ENCODE results near the gene SMAD2. TPM values are rescaled to one million over a fixed set of nuclear protein-coding genes. Genes with fewer than 3 reads are reported as not detected.
A peak's percentile ranks its signal among the peaks of the same experiment; 100 is the strongest.

Gene SMAD2
- total RNA-seq, 1 experiment from 2014 or later, result 121 TPM

- Histone ChIP-seq H3K79me2 (ENCODE audit: insufficient read depth, low read length) (peaks cover 6% of the 10 kb centered on the region; the same call in 1 of the 2 replicates), H2BK12ac (ENCODE audit: insufficient read length, low read depth, low read length) (no peak overlapping the region), H2BK20ac (ENCODE audit: low read depth, low read length, poor library complexity, severe bottlenecking) (no peak overlapping the region)
These were observed 34.8 kb downstream of the SMAD2 start for GRCh38 chr18:47895565-47896250.

More at GRCh38 chr18:47895565-47896250, 34.8 kb downstream of the SMAD2 start:
- Histone ChIP-seq H3K9ac (ENCODE audit: extremely low read depth, insufficient read length, low read length) (no peak overlapping the region), H3K4ac (ENCODE audit: low read depth, low read length) (no peak overlapping the region), H2BK120ac (ENCODE audit: low read depth, low read length, poor library complexity, severe bottlenecking) (no peak overlapping the region), H4K5ac (ENCODE audit: insufficient read length, low read depth, low read length) (no peak overlapping the region), H3K56ac (ENCODE audit: insufficient read length, low read depth, low read length) (no peak overlapping the region), H3K27ac (ENCODE audit: insufficient read length, low read depth, low read length) (no peak overlapping the region), H3K4me1 (ENCODE audit: insufficient read depth, low read length) (no peaks in the 10 kb centered on the region; the same call in none of the 2 replicates), H2BK5ac (ENCODE audit: insufficient read length, low read length) (no peak overlapping the region), H3K79me1 (ENCODE audit: insufficient read depth, low read depth, low read length, poor library complexity, severe bottlenecking) (peaks cover 7% of the 10 kb centered on the region), H4K8ac (replicated peaks; ENCODE audit: insufficient read length, low read depth, low read length) (no peak overlapping the region), H3K18ac (ENCODE audit: insufficient read length, low read depth, low read length) (no peak overlapping the region), H2AK5ac (ENCODE audit: insufficient read length, low read length) (no peak overlapping the region), H3K14ac (ENCODE audit: insufficient read depth, low read length) (no peak overlapping the region), H3K27me3 (ENCODE audit: insufficient read depth, low read length) (no peaks in the 10 kb centered on the region), H3T11ph (ENCODE audit: low read length) (no peak overlapping the region), H4K20me1 (ENCODE audit: control insufficient read depth, insufficient read depth, insufficient read length) (no peaks in the 10 kb centered on the region), H3K23ac (ENCODE audit: insufficient read length, low read depth, low read length) (no peak overlapping the region), H3K4me2 (ENCODE audit: insufficient read depth, insufficient read length, low read length) (no peak overlapping the region), H3K23me2 (ENCODE audit: insufficient read length, low read depth, low read length, poor library complexity, severe bottlenecking) (no peaks in the 10 kb centered on the region), H2BK15ac (ENCODE audit: low read depth, low read length) (no peak overlapping the region), H3K9me3 (ENCODE audit: control insufficient read depth, low read depth, low read length) (no peaks in the 10 kb centered on the region), H4K91ac (ENCODE audit: insufficient read length, low read depth, low read length) (no peak overlapping the region), H2AFZ (ENCODE audit: low read length) (no peak overlapping the region)
- Mint-ChIP-seq H3K27ac (peak overlapping the region in 1 of 3 experiments; percentile 25; a peak in 1 of 7 replicates), H3K27me3 (ENCODE audit: low read depth) (no peaks in the 10 kb centered on the region), H3K4me3 (no peak overlapping the region), H3K9me3 (no peaks in the 10 kb centered on the region), H3K4me1 (peaks cover 65 to 68% of the 10 kb centered on the region in 2 experiments), H3K36me3 (ENCODE audit: insufficient read depth in 1 of 3, low read depth in 3 of 3) (peaks cover 4 to 31% (median 29%) of the 10 kb centered on the region in 3 experiments; a peak in 5 of 7 replicates)
- WGBS (ENCODE audit: extremely low coverage, insufficient read length, low lambda C conversion rate), result no CpG with 5 or more reads among the region's 2 CpGs
- TF ChIP-seq CTCF (conservative IDR thresholded peaks at IDR 0.05), result no peak
- no peak for DNase-seq

All from H9 (cell line).